Measurements from ENCODE around the gene RSBN1. TPM values are rescaled to one million over a fixed set of nuclear protein-coding genes. Genes with fewer than 3 reads are reported as not detected.
"Not testable (repeated sequence)": the region's sequence is repeated elsewhere in the genome, so short reads cannot be mapped to it uniquely, and the experiment has no call there.

RSBN1 gene
- total RNA-seq, 1 donor from 2014 or later = 22.3 TPM

DNA sequence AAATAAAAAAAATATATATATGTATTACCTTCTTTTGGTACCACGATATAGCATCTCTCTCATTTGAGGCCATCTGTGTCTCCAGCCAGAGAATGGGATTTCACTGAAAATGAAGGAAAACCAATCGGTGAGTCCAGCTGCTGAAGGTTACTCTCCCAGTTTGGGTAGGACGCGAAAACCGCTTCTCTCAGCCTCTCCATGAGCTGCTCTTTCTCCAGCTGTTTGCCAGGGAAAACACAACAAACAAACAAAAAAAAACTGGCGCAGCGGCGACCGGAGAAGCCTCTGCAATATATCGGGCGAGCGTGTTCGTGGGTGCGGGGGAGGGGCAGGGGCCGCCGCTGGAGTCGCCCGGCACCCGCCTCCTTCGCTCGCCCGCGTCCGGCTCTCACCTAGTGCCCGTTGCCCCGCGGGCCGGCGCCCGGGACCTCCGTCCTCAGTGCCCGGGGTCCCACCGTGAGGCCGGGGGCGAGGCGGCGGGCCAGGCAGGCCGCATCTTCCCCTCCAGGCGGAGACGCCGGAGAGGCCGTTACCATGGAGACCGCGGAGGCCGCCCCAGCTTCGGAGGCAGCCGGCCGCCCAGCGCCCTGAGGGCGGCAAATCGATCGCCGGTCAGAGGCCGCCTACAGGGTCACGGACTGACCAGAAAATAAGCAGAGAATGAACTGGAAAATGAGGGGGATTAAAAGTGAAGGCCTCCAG, 53.5 kb downstream of the RSBN1 start:
- ATAC-seq (peak; percentile 73), DNase-seq (ENCODE audit: low spot score) (peak; percentile 80)
- intact Hi-C loops (cut with DNase I) = no loop called here

DNA sequence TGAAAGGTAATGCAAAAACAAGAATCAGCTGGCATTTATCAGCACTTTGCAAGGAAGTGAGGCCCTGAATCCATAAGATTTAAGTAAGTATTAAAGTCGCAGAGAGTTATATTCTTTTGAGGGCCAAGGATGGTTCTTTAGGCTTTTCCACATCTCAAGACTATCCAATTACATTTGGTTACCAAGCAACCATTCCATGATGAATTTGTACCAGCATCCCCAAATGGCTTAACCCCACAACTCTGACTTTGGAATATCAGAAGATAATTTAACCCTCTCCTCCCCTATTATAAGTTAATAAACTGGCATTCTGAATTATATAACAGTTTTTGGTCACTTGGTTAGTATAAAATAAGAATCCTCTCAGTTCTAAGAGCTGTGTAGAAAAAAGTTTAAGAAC, 55.8 kb downstream of the RSBN1 start:
- DNase-seq (ENCODE audit: low spot score) (no peak), ATAC-seq (no peak)
- intact Hi-C loops (cut with DNase I) = no loop called here

DNA sequence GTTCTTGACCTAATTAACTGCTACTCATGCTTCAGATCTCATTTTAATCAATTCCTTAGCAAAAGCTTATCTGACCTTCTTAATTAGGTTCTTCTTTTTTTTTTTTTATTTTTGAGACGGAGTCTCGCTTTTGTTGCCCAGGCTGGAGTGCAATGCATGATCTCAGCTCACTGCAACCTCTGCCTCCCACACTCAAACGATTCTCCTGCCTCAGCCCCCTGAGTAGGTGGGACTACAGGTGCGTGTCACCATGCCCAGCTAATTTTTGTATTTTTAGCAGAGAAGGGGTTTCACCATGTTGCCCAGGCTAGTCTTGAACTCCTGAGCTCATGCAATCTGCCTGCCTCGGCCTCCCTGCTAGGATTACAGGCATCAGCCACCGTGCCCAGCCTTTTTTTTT, 58.9 kb downstream of the RSBN1 start:
- DNase-seq (ENCODE audit: low spot score); ATAC-seq; intact Hi-C loops (cut with DNase I): not testable (repeated sequence)

DNA sequence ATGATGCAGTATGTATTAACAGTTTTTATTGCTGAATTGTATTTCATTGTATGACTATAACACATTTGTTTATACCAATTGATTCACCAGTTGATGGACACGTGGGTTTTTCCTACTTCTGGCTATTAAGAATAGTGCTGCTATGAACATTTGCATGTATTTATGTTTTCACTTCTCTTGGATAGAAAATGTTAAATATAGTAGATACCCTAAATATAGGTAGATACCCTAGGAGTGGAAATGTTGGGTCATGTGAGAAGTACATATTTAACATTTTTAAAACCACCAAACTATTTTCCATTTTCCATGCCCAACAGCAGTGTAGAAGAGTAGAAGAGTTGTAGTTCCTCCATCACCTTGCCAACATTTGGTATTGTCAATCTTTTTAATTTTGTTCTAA, 60.8 kb downstream of the RSBN1 start:
- intact Hi-C loops (cut with DNase I) = no loop called here
- ATAC-seq (no peak), DNase-seq (ENCODE audit: low spot score) (no peak)

DNA sequence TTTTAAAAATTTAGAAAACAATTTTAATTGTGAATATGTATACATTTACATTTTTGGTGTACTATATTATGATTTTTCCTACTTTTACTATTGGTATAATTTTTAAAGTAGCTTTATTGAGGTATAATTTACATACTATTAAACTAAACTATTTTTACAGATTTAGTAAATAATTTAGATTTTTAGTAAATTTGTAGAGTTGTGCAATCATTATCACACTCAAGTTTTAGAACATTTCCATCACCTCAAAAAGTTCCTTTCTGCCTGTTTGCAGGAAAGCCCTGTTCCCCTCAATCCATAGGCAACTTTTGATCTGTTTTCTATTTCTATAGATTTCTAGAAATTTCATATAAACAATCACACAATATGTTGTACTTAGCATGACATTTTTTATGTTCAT, 61.2 kb downstream of the RSBN1 start:
- ATAC-seq = no peak
- intact Hi-C loops (cut with DNase I) = no loop called here
- no peak for DNase-seq (ENCODE audit: low spot score)

DNA sequence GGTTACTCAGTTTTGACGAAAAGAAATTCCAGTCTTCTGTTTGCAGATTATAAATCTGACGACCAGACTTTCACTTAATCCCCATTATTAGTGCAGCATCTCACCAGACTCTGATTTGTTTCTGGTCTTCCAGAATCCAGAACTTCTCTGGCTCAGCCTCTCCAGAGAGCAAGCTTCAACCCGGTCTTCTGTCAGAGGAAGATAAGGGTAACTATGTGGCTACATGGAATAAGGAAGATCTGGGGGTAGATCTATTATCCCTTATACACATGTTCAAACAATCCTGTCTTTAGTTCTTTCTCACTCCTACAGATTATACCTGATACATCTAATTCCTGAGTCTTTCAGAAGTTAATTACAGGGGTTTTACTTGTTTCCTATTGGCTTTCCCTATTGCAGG, 62.9 kb downstream of the RSBN1 start:
- ATAC-seq (no peak), DNase-seq (ENCODE audit: low spot score) (no peak)
- intact Hi-C loops (cut with DNase I) = no loop called here

DNA sequence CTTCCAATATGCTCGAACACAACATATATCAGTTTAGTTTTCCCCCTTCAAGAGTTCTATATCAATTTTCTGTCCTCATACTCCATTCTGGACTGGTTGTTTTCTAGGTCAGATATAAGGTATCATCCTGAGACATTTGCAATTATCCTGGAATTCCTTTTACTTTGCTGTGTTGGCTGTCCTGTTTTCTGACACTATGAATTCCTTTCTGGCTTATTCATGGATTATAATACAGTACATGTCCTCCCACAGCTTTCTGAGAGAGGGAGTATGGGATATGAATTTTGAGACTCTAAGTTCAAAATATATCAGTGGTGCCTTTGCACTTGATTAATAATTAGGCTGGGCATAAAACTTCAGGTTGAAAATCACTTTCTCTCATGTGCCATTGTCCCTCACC, 64.9 kb downstream of the RSBN1 start:
- DNase-seq (ENCODE audit: low spot score) = no peak
- intact Hi-C loops (cut with DNase I) = no loop called here
- no peak for ATAC-seq

DNA sequence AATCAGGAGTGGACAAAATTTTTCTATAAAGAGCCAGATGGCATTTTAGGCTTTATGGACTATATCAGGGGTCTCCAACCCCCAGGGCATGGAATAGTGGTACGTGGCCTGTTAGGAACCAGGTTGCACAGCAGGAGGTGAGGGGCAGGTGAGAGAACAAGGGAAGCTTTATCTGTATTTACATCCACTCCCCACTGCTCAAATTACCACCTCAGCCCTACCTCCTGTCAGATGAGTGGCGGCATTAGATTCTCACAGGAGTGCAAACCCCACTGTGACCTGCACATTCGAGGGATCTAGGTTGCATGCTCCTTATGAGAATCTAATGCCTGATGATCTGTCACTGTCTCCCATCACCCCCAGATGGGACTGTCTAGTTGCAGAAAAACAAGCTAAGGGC, 66.9 kb downstream of the RSBN1 start:
- ATAC-seq = no peak
- intact Hi-C loops (cut with DNase I) = no loop called here
- no peak for DNase-seq (ENCODE audit: low spot score)

DNA sequence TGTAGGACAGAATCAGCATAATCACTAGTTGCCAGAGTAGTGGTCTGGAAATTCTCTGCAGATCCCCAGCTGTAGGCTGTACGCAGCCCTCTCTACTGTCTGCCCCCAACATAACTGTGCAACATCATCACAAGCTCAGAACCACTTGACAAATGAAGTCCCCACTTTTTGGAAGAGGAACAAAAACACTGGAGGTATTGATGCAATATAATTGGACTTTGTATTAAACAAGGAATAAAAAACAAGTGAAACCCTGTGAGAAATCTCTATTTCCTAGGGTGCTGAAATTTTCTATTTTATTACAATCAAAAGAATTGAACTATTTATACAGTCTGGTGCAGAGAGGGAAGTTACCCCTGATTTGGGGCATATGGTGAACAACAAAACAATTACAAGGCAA, 68.2 kb downstream of the RSBN1 start:
- no peak for ATAC-seq
- intact Hi-C loops (cut with DNase I) = no loop called here

DNA sequence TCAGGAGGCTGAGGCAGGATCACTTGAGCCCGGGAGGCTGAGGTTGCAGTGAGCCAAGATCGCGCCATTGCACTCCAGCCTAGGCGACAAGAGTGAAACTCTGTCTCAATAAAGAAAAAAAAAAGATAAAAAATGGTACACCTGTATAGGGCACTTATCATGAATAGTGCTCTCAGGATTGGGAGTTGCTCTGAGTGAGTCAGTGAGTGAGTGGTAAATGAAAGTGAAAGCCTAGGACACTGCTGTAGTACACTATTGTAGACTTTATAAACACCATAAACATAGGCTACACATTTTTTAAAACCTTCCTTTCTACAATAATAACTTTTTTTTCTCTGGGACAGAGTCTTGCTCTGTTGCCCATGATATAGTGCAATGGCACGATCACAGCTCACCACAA, 69.8 kb downstream of the RSBN1 start:
- DNase-seq (ENCODE audit: low spot score) (no peak), ATAC-seq (no peak)
- intact Hi-C loops (cut with DNase I) = no loop called here

More for the DNA sequence above, 68.2 kb downstream of the RSBN1 start:
- DNase-seq (ENCODE audit: low spot score) = no peak

DNA sequence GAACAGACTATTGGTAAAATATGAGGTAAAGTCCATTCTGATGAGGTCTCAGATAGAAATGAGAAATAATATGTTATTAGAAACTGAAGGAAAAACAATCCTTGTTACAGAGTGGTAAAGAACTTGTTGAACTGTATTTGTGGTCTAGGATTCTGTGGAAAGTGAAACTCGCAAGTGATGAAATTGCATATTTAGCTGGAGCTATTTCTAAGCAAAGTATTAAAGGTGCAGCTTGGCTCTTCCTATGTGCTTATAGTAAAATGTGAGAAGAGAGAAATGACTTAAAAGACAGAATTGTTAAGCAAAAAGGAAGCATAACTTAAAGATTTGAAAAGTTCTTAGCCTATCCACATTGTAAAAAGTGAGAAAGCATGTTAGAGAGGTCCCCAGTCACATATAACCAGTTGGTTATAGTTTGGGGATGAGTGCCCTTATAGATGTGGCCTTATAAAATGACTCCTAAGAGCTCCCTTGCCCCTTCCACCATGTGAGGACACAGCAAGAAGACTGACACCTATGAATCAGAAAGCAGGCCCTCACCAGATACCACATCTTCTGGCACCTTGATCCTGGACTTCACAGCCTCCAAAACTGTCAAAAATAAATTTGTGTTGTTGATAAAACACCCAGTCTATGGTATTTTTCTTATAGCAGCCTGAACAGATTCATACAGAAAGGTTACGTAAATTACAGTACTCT, 77.8 kb downstream of the RSBN1 start:
- ATAC-seq = no peak
- intact Hi-C loops (cut with DNase I) = no loop called here
- DNase-seq (ENCODE audit: low spot score) = no peak

DNA sequence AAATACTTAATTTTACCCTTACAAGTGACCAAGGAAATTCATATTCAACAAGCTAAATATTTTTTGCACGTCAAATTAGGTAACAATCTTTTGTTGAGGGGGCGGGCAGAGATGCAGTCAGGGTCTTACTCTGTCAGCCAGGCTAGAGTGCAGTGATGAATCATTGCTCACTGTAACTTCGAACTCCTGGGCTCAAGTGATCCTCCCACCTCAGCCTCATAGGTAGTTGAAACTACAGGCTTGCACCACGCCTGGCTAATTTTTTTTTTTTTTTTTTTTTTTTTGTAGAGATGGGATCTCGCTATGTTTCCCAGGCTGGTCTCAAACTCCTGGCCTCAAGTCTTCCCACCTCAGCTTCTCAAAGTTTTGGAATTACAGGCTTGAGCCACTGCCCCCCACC, 79.5 kb downstream of the RSBN1 start:
- ATAC-seq (no peak), DNase-seq (ENCODE audit: low spot score) (no peak)
- intact Hi-C loops (cut with DNase I) = no loop called here

DNA sequence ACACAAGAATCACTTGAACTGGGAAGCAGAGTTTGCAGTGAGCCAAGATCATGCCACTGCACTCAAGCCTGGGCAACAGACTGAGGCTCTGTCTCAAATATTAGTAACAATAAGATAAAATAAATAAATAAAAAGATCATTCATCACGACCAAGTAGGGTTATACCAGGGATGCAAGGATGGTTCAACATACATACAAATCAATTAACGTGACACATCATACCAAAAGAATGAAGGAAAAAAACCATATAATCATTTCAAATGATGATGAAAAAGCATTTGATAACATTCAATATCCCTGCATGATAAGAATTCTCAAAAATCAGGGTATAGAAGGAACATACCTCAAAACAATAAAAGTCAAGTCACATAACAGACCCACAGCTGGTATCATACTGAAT, 91.3 kb downstream of the RSBN1 start:
- DNase-seq (ENCODE audit: low spot score) = no peak
- no peak for ATAC-seq
- intact Hi-C loops (cut with DNase I) = no loop called here

DNA sequence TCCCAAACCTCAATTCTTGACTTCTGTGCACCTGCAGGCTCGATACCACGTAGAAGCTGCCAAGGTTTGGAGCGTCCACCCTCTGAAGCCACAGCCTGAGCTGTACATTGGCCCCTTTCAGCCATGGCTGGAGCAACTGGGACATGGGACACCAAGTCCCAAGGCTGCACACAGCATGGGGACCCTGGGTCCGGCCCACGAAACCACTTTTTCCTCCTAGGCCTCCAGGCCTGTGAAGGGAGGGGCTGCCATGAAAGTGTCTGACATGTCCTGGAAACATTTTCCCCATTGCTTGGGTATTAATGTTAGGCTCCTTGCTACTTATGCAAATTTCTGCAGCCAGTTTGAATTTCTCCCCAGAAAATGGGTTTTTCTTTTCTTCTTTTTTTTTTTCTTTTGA, 93.7 kb downstream of the RSBN1 start:
- ATAC-seq; DNase-seq (ENCODE audit: low spot score); intact Hi-C loops (cut with DNase I): not testable (repeated sequence)

DNA sequence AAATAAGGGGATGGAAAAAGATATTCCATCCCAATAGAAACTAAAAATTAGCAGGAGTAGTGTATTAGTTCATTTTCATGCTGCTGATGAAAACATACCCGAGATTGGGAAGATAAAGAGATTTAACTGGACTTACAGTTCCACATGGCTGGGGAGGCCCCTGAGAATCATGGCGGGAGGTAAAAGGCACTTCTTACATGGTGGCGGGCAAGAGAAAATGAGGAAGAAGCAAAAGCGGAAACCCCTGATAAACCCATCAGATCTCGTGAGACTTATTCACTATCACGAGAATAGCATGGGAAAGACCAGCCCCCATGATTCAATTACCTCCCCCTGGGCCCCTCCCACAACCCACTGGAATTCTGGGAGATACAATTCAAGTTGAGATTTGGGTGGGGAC, 94.8 kb downstream of the RSBN1 start:
- intact Hi-C loops (cut with DNase I); ATAC-seq; DNase-seq (ENCODE audit: low spot score): not testable (repeated sequence)

DNA sequence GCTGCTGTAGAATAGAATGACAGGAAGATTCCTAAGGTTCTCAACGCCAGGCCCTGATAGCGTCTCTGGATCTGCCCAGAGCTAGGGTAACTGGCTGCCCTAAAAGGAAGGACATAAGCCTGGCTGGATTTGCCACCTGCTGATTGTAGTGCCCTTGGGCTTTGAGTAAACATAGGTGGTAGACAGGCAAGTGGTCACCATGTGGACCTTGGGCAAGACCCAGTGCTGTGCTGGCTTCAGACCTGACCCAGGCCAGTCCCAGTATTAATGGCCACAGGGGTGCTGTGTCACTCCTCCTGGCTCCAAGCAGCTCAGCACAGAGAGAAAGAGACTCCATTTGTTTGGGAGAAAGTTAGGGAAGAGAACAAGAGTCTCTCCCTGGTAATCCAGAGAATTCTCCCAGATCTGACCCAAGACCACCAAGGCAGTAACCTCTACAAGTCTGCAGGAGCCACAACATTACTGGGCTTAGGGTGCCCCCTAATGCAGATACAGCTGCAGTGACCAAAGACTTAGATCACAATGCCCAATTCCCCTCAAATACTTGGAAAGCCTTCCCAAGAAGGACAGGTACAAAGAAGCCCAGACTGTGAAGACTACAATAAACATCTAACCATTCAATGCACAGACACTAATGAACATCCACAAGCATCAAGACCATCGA, 97.5 kb downstream of the RSBN1 start:
- no peak for ATAC-seq
- DNase-seq (ENCODE audit: low spot score) = no peak
- intact Hi-C loops (cut with DNase I) = no loop called here
